GDM1 (cell line): ENCODE results near the gene MORN4.

Source experiments
- DNase-seq: peaks from one replicate; lab custom pipeline; 2025; lab: John Stamatoyannopoulos, UW

MORN4 gene

GRCh38 chr10:97573021-97573420, 60.3 kb downstream of the MORN4 start:
- DNase-seq = no peak

DNA sequence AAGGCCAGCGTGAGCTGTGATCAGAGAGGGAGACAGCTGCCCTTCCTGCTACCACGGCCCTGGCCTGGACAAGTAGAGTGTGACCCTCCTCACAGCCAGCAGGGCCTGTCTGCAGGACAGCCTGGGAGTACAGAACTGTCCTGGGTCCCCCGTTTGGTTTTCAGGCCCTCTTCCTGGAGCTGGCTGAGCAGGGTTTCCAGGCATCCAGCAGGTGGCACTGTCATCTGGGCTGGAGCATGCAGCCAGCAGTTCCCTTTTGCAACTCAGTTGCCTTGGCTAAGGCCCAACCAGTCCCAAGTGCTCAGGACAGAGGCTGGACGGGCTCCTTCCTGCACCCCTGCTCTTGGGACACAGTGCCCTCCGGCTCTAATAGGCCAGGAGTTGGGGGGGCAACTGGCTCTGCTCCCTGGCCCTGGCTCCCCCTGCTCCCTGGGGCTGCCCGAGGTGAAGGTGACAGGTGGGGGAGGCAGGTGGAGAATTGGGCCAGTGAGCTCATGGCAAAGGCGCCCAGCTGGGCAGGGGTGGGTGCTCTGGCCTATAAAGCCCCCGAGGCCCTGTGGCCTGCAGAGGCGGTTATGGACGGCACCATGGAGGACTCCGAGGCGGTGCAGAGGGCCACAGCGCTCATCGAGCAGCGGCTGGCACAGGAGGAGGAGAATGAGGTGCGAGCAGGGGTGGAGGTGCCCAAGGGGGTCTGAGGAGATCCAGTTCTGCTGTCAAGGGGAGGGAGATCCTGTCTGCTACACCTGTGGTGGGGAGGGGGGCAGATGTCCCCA, 60.9 kb downstream of the MORN4 start, which contains the start of gene ANKRD2:
ANKRD2 (plus strand) TSS at position 566 of the 776 bp plus-strand sequence; CDS start at position 576, 10 bp downstream.
- DNase-seq = peak; percentile 58

GRCh38 chr10:97571622-97572021, 61.7 kb downstream of the MORN4 start:
- no peak for DNase-seq

GRCh38 chr10:97570789-97571471, 62.4 kb downstream of the MORN4 start:
- no peak for DNase-seq

DNA sequence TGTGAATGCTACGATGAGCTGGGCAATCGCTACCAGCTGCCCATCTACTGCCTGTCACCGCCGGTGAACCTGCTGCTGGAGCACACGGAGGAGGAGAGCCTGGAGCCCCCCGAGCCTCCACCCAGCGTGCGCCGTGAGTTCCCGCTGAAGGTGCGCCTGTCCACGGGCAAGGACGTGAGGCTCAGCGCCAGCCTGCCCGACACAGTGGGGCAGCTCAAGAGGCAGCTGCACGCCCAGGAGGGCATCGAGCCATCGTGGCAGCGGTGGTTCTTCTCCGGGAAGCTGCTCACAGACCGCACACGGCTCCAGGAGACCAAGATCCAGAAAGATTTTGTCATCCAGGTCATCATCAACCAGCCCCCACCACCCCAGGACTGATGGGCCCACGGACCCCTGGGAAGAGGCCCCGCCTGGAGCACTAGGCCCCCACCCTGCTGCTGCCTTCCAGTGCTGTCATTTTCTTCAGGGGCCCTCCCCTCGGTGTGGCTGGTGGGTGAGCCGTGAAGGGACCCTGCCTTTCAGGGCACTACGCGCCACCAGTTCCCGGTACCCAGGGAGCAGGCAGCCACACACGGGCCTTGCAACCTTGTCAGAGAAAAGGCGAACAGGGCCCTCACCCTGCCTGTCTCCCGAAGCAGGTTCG, 63.0 kb downstream of the MORN4 start:
- no peak for DNase-seq

GRCh38 chr10:97567891-97568290, 65.4 kb downstream of the MORN4 start:
- no peak for DNase-seq

DNA sequence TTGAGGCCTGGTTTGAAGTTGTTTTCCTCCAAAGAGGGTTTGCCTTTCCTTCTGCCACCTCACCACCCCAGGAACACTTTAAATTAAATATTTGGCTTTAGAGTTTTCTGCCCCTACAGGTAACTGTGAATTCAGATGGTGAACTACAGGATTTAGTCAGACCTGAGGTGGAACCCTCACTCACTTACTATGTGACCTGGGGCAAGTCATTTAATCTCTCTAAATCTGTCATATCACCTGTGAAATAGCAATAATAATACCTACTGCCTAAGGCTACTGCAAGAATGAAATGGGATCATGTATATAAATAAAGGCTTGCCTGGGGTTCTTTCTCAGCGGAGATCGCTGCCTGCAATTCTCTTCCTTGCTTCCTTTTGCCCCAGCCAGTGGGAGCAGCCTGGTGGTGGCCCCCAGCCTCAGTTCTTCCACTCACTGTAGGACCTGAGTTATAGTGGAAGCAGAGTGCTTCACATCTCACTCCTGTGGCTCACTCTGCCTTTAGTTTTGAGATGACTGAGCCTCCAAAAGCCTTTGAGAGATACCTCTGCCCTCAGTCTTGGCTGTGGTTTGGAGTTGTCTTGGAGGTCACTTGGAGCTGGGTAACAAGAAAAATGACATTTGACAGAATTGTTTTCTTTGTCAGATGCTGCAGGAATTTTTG, 66.8 kb downstream of the MORN4 start:
- no peak for DNase-seq

DNA sequence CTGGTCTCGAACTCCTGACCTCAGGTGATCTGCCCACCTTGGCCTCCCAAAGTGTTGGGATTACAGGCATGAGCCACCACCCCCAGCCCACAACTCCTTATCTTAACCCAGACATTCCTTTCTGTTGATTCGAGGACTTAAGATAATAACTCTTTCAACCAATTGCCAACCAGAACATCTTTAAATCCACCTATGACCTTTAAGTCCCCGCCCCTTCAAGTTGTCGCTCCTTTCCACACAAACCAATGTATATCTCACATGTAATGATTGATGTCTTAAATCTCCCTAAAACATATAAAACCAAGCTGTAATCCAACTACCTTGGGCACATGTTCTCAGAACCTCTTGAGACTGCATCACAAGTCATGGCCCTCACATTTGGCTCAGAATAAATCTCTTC, 68.5 kb downstream of the MORN4 start:
- DNase-seq = no peak
